Measurements from ENCODE around the gene STK40.

STK40 gene

DNA sequence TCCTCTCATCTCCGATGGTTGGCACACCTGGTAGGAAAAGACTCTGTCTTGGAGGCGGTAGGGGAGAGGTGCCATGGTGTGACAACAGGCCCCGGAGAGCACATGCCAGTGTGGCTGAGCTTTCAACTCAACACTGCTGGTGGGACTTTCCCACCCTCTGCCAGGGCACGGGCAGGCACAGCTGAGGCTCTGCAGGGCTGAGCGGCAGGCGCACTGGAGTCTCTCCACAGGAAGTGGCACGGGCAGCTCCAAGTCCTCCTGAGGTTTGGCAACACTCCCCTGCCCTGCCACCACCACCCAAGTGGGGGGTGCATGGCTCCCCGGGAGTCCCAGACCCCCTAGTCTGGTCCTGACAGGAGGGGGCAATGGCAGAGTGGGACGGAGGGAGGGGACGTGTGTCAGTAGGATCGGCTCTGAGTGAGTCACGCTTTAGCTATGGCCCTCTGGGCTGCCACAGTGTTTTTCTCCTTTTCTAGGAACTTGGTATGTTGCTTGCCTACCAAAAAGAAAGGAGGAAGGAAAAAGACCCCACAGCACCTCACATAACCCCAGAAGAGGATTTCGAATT lies 35.0 kb downstream of the STK40 start:
- H3K4me3 Mint-ChIP-seq = no peak overlapping the region
- peaks cover 17% of the 10 kb centered on the region for H3K4me1 Mint-ChIP-seq (ENCODE audit: low read depth)
- peaks cover 36% of the 10 kb centered on the region for H3K36me3 Mint-ChIP-seq (ENCODE audit: low read depth)
- H3K27ac Mint-ChIP-seq = peak overlapping the region; percentile 55
- H3K9me3 Mint-ChIP-seq = no peaks in the 10 kb centered on the region
- no peaks in the 10 kb centered on the region for H3K27me3 Mint-ChIP-seq (ENCODE audit: low read depth)

DNA sequence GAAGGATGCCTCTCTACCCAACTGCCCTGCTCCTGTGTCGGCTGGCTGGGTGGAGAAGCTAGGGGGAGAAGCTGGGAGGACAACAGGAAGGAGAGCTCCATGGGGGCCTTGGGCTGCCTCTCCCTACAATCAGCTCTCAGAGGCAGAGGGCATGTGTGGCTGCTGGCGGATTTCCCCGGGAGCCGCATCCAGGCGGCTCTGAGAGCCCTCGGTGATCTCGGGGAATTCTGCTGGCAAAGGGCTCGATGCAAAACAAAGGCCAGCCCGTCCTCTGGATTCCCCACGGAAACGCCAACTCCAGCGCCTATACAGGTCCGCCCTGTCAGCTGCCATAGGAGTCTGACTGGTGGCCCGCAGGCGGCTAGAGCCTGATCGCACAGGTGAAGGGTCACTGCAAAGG lies 35.9 kb downstream of the STK40 start:
- peaks cover 17% of the 10 kb centered on the region for H3K4me1 Mint-ChIP-seq (ENCODE audit: low read depth)
- no peaks in the 10 kb centered on the region for H3K27me3 Mint-ChIP-seq (ENCODE audit: low read depth)
- no peak overlapping the region for H3K27ac Mint-ChIP-seq
- peaks cover 38% of the 10 kb centered on the region for H3K36me3 Mint-ChIP-seq (ENCODE audit: low read depth)
- no peak overlapping the region for H3K4me3 Mint-ChIP-seq
- no peaks in the 10 kb centered on the region for H3K9me3 Mint-ChIP-seq

DNA sequence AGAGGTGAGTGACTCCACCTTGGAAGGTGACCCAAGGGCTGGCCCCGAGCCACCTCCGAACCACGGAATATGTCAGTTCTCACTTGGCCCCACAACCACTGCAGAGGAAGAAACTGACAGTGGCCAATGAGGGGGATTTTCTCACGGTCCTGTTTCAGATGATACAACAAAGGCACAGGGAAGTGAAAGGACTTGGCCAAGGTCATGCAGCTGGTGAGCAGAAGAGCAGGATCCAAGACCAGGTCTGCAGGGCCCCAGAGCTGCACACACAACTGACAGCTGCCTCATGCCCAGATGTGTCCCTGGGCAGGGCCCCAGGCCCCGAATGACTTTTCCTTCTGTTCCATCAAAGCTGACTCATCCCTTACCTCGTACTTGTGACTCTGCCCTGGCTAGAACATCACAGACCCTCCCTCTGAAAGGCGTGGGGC lies 36.5 kb downstream of the STK40 start:
- no peaks in the 10 kb centered on the region for H3K27me3 Mint-ChIP-seq (ENCODE audit: low read depth)
- peaks cover 37% of the 10 kb centered on the region for H3K36me3 Mint-ChIP-seq (ENCODE audit: low read depth)
- H3K4me3 Mint-ChIP-seq = no peak overlapping the region
- peaks cover 17% of the 10 kb centered on the region for H3K4me1 Mint-ChIP-seq (ENCODE audit: low read depth)
- H3K27ac Mint-ChIP-seq = no peak overlapping the region
- no peaks in the 10 kb centered on the region for H3K9me3 Mint-ChIP-seq

DNA sequence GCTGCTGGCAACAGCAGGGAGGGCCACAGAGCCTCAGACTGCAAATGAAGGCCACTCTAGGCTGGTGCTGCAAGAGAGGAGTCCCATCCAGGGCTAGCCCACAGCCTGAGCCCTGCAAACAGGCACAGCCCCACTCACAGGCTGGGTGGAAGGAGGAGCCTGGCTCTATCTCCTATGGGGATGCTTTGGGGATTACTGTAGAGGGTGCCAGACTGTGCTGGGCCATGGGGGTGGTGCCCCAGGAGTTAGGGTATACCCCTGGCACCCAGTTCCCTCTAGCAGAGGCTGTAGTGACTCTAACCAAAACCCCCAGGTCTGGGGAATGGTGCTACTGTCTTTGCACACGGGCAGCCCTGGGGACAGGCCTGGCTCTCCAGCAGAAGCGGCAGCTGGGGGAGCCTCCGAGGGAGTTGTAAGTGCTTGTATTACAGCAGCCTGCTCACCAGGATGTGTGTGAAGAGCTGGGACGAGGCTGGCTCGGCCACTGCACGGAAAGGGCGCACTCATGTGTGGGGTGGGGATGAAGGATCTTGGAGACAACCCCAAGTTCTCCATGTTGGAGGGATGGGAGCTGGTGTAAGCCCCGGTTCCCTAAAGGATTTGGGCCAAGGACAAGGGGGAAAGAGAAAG lies 38.9 kb downstream of the STK40 start:
- Mint-ChIP-seq H3K27me3 (ENCODE audit: low read depth) (no peaks in the 10 kb centered on the region), H3K27ac (no peak overlapping the region), H3K4me3 (no peak overlapping the region), H3K36me3 (ENCODE audit: low read depth) (peaks cover 27% of the 10 kb centered on the region), H3K4me1 (ENCODE audit: low read depth) (peaks cover 17% of the 10 kb centered on the region), H3K9me3 (no peaks in the 10 kb centered on the region)

DNA sequence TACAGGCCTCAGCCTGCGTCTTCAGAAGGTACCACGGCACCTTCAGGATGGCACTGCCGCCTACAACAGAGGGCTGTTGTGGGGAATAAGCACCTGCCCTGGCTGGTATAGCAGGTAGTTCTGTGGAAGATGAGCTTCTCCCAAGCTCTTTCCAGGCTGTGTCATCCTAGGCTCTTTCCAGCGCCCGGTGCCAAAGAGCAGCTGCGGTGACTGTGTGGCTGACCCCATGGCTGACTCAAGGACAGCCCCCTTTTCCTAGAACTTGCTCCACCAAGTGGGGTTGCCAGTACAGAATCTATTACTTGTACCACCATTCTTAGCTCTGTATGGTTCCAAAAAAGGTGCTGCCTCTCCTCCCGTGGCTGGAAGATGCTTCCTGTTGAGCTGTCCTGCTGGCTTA lies 40.4 kb downstream of the STK40 start:
- no peaks in the 10 kb centered on the region for H3K27me3 Mint-ChIP-seq (ENCODE audit: low read depth)
- no peak overlapping the region for H3K4me3 Mint-ChIP-seq
- H3K36me3 Mint-ChIP-seq (ENCODE audit: low read depth) = peaks cover 29% of the 10 kb centered on the region
- H3K9me3 Mint-ChIP-seq = no peaks in the 10 kb centered on the region
- H3K27ac Mint-ChIP-seq = no peak overlapping the region
- H3K4me1 Mint-ChIP-seq (ENCODE audit: low read depth) = peaks cover 4% of the 10 kb centered on the region

DNA sequence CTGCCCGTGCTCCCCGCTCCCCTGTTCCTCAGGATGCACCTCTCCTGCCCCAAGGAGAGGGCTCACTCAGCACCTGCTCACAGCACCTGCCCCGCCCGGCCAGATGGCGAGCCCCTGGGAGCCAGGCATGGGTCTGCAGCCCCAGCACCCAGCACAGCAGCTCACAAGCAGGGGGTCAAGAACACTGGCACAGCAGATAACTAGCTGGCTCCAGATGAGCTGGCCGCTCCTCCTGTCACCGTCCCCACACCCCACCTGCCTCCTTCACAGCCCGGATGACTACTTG lies 41.4 kb downstream of the STK40 start:
- Mint-ChIP-seq H3K27ac (no peak overlapping the region), H3K36me3 (ENCODE audit: low read depth) (peaks cover 32% of the 10 kb centered on the region)

DNA sequence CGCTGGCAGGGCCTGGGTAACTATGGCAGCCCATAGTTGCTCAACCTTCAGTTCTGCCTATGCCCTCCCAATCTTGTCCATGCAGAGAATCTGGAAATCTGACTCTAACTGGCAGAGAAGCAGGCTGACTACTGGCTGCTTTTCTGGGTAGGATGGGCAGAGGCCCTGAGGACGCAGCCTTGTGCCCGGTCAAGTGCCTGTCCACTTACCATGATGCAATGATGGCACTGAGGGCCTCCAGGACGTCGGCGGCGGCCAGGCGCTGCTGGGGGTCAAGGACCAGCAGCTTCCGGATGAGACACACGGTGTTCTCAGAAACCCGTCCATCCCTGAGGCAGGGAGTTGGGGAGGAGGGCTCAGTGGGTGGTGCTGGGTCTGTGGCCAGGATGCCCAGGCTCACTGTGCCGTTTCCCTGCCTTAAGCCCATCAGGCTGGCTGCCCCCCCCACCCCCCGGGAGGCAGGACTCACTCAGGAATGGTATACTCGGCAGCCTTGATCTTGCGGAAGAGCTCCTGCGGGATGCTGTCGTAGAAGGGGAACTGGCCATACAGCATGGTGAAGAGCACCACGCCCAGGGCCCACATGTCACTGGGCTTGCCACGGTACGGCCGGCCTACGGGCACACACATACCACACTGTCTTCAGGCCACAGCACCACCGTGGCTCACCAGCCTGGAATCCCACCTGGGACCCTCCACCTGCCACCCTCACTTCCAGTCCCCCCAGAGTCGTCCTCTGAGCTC lies 41.9 kb downstream of the STK40 start:
- peaks cover 32% of the 10 kb centered on the region for H3K36me3 Mint-ChIP-seq (ENCODE audit: low read depth)
- no peaks in the 10 kb centered on the region for H3K27me3 Mint-ChIP-seq (ENCODE audit: low read depth)
- no peaks in the 10 kb centered on the region for H3K9me3 Mint-ChIP-seq
- no peak overlapping the region for H3K4me3 Mint-ChIP-seq
- H3K27ac Mint-ChIP-seq = no peak overlapping the region
- H3K4me1 Mint-ChIP-seq (ENCODE audit: low read depth) = peaks cover 3% of the 10 kb centered on the region

More for the DNA sequence above, 41.4 kb downstream of the STK40 start:
- Mint-ChIP-seq H3K4me3 (no peak overlapping the region), H3K4me1 (ENCODE audit: low read depth) (peaks cover 2% of the 10 kb centered on the region), H3K27me3 (ENCODE audit: low read depth) (no peaks in the 10 kb centered on the region), H3K9me3 (no peaks in the 10 kb centered on the region)

DNA sequence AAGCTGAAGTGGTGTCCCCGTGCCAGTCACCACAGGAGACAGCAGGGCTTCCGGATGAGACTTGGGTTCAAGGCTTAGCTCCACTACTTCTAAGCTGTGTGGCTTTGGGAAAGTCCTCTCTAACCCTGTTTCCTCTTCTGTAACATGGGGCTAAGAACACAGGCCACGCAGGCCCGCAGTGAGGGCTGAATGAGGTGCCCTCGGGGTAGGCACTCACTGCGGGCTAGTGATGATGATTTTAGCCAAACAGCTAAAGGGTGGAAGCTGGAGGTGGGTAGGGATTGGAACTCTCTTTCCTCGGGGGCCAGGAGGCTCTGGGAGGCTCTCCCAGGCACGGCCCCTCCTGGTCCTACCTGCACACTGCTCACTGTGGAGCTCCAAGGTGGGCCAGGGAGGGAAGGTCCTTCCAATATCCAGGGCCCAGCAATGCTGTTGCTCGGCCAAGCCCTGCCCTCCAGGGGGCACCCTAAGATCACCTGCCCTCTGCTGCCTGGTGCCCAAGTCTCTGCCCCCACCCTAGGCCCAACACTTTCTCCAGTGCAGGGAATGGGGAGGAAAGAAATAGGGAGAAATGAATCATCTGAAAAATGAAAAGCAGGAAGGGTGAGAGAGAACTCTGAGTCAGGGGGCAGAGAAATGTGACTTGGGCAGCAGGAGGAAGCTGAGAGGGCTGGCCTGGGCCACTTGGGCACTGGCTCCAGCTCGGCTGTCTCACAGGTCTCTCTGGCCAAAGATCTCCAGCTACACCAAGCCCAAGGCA lies 43.1 kb downstream of the STK40 start:
- Mint-ChIP-seq H3K4me1 (ENCODE audit: low read depth) (peaks cover 8% of the 10 kb centered on the region), H3K36me3 (ENCODE audit: low read depth) (peaks cover 22% of the 10 kb centered on the region), H3K27ac (no peak overlapping the region), H3K27me3 (ENCODE audit: low read depth) (no peaks in the 10 kb centered on the region), H3K4me3 (no peak overlapping the region), H3K9me3 (no peaks in the 10 kb centered on the region)

DNA sequence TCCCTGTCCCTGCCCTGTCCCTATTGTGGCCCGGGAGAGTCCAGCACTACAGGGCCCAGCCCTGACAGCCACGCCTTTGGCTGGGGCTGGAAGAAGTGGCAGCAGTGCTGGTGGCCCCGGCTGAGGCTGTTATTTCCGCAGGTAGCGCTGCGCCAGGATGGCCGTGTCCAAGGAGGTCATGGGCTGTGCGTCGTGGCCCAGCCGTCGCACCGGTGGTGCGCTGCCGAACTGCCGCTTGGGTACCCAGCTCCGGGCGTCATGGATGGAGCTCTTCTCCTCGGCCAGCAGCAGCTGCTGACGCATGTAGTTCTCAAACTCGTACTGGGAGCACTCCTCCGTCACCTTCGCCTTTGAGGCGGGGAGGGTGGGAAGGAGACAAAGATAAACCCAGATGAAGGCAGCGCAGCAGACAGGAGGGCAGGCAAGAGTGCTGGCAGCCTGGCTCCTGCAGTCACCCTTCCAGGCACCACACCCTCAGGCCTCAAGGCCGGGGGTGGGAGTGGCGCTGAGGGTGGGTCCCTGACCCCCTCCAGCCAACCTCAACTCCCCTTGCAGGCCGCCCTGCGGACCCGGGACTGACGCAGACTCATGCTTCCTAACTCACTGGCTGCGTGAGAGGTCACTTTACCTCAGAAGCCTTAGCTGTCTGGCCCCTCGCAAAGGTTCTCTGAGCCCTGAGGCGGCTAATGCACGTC lies 44.0 kb downstream of the STK40 start:
- H3K4me3 Mint-ChIP-seq = no peak overlapping the region
- no peak overlapping the region for H3K27ac Mint-ChIP-seq

DNA sequence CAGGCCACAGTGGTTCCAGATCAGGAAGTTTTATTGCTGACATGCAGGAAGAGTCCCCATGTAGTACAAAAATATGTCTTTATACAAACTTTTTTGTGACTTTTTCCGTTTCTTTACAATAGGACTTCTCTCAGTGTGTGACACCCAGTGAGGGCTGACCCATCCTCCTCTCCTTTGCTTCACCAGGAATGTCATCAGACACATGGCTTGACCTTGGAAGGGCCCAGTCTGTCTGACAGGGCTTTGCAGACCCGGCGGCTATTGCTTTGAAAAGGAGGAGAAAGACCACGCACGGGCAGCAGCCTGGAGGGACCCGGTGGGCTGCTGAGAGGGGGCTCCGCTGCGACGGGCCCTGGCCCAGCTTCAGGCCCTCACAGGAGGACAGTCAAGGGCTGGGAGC lies 46.1 kb downstream of the STK40 start:
- Mint-ChIP-seq H3K4me3 (no peak overlapping the region), H3K36me3 (ENCODE audit: low read depth) (peaks cover 11% of the 10 kb centered on the region), H3K27ac (no peak overlapping the region), H3K9me3 (no peaks in the 10 kb centered on the region), H3K4me1 (ENCODE audit: low read depth) (peaks cover 11% of the 10 kb centered on the region), H3K27me3 (ENCODE audit: low read depth) (no peaks in the 10 kb centered on the region)

More for the DNA sequence above, 44.0 kb downstream of the STK40 start:
- Mint-ChIP-seq H3K36me3 (ENCODE audit: low read depth) (peaks cover 15% of the 10 kb centered on the region), H3K4me1 (ENCODE audit: low read depth) (peaks cover 11% of the 10 kb centered on the region), H3K9me3 (no peaks in the 10 kb centered on the region), H3K27me3 (ENCODE audit: low read depth) (no peaks in the 10 kb centered on the region)

DNA sequence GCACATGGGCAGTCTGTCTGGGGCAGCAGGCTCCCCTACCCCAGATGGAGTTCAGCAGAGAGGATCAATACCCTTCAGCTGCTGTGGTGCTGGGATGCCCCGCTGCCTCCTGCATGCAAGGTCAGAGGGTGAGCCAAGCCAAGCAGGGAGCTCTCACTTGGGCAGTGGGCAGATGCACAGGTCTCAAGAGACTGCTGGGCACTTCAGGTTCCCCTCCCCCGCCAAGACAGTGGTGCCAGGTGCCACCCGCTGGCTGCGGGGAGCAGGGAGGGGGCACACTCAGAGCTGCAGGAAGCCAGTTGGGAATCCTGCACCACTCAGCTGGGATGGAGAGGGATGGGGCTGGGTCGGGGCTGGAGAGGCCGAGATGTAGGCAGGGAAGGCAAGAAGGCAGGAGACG lies 46.5 kb downstream of the STK40 start:
- Mint-ChIP-seq H3K36me3 (ENCODE audit: low read depth) (peaks cover 10% of the 10 kb centered on the region), H3K27ac (no peak overlapping the region), H3K4me3 (no peak overlapping the region), H3K4me1 (ENCODE audit: low read depth) (peaks cover 11% of the 10 kb centered on the region), H3K9me3 (no peaks in the 10 kb centered on the region), H3K27me3 (ENCODE audit: low read depth) (no peaks in the 10 kb centered on the region)

DNA sequence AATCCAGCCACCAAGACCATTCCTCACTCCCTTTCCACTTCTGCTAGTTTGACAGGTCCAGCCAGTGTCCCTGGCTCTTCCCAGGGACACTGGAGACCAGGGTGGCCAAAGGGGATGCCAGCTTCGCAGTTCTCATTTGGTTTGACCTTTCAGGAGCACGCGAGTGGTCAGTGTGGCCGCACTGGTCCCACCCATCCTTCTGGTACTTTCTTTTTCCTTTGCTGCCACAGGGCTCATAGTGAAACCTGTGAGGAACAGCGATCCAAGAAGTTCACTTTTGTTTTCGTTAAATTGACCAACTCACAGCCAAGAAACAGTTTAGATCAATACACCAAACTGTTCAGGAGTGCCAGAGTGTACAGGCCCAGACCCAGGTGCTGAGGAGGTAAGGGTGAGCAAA lies 47.9 kb downstream of the STK40 start:
- Mint-ChIP-seq H3K9me3 (no peaks in the 10 kb centered on the region), H3K4me1 (ENCODE audit: low read depth) (peaks cover 11% of the 10 kb centered on the region), H3K27ac (no peak overlapping the region), H3K27me3 (ENCODE audit: low read depth) (peaks cover under 1% of the 10 kb centered on the region), H3K4me3 (no peak overlapping the region), H3K36me3 (ENCODE audit: low read depth) (peaks cover 10% of the 10 kb centered on the region)

DNA sequence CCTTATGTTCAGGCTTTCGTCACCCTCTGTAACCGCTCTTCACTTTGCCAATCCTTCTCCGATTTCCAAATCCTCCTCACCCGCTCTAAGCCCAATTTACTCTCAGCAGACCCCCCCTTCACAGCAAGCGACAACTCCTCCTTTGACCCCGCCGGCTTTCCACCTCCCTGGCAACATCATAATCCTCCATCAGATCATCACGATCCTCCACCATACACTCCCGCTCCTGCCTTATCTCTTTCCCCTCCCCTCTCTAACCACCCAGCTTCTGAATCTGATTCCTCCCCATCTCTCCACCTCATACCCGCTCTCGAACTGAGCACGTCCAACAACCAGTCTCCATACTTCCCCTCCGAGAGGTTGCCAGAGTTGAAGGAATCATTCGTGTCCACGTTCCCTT lies 54.8 kb downstream of the STK40 start:
- peaks cover 13% of the 10 kb centered on the region for H3K4me1 Mint-ChIP-seq (ENCODE audit: low read depth)
- no peaks in the 10 kb centered on the region for H3K36me3 Mint-ChIP-seq (ENCODE audit: low read depth)
- no peak overlapping the region for H3K4me3 Mint-ChIP-seq
- no peak overlapping the region for H3K27ac Mint-ChIP-seq
- no peaks in the 10 kb centered on the region for H3K9me3 Mint-ChIP-seq
- peaks cover 19% of the 10 kb centered on the region for H3K27me3 Mint-ChIP-seq (ENCODE audit: low read depth)

DNA sequence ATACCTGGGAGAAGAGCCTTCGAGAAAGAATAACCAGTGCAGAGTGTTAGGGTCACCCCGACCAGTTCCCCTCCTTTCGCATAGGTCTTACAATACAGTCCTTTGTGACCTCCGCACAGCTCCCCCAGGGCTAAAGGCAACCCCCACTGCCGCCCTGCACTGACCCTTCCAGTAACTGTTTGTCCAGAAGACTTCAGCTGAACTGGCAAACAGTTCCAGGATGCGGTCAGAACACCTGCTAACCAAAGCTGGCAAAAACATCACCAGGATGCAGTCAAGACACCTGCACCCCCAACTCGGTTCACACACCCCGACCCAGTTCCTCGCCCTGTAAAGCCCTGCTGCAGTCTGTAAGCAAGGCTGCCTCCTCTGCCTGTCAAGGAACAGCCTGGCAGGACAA lies 55.9 kb downstream of the STK40 start:
- H3K27ac Mint-ChIP-seq = no peak overlapping the region
- no peaks in the 10 kb centered on the region for H3K36me3 Mint-ChIP-seq (ENCODE audit: low read depth)
- no peaks in the 10 kb centered on the region for H3K9me3 Mint-ChIP-seq
- H3K4me1 Mint-ChIP-seq (ENCODE audit: low read depth) = peaks cover 13% of the 10 kb centered on the region
- H3K27me3 Mint-ChIP-seq (ENCODE audit: low read depth) = peaks cover 23% of the 10 kb centered on the region
- H3K4me3 Mint-ChIP-seq = no peak overlapping the region

All from T-helper 1 cell treated with Interleukin-12 subunit alpha and Interleukin-12 subunit beta and Interleukin-4 antibody, amounts not matched to agents 30 μg/mL and 1 μg/mL, for 36 hours (primary cell).